Panc1 (cell line): Measurements from ENCODE around the gene HS6ST3.

Experiments used
- TCF7L2 ChIP-seq: IDR thresholded peaks from 2 replicates; pipeline ENCODE4 v1.6.1; 2011; ENCODE audit warnings: mild to moderate bottlenecking, low read depth, low read length, inconsistent platforms
- TF ChIP-seq, protein P1 (sequence below): fragments of 450-650 bp; IDR thresholded peaks from 2 replicates; pipeline ENCODE4 v1.5.1; 2017; ENCODE audit warnings: mild to moderate bottlenecking

DNA sequence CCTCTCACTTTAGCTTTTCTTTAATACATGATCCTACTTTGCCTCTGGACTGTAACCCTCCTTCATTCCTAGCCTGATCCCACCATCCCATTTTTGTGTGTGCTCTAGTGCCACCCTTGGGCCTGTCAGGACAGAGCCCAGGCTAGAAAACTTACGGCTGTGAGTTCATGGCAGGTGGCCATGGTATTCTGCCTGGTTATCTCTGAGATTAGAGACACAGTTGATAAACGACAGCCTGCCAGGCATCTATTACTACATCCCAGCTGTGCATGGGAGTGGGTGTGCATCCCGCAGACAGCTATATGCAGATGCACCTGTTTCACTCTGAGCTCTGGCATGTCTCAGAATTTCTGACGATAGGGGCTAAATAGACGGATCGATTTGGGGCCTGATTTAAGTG, 110.9 kb downstream of the HS6ST3 start:
- TF ChIP-seq, protein P1, sequence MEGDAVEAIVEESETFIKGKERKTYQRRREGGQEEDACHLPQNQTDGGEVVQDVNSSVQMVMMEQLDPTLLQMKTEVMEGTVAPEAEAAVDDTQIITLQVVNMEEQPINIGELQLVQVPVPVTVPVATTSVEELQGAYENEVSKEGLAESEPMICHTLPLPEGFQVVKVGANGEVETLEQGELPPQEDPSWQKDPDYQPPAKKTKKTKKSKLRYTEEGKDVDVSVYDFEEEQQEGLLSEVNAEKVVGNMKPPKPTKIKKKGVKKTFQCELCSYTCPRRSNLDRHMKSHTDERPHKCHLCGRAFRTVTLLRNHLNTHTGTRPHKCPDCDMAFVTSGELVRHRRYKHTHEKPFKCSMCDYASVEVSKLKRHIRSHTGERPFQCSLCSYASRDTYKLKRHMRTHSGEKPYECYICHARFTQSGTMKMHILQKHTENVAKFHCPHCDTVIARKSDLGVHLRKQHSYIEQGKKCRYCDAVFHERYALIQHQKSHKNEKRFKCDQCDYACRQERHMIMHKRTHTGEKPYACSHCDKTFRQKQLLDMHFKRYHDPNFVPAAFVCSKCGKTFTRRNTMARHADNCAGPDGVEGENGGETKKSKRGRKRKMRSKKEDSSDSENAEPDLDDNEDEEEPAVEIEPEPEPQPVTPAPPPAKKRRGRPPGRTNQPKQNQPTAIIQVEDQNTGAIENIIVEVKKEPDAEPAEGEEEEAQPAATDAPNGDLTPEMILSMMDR = no peak
- TF ChIP-seq TCF7L2 = no peak
